H54 (cell line): ENCODE measurements around the gene TLL1.

Experiments
- DNase-seq: peaks from one replicate; pipeline ENCODE4 v3.0.0; 2011; ENCODE audit warnings: low spot score, mixed read lengths; ENCODE audit not compliant: insufficient read length
- FAIRE-seq: peaks from 3 replicates; lab custom pipeline; 2011; peaks lifted over from hg19 to GRCh38; lab: Jason Lieb, UNC
- POLR2A ChIP-seq: IDR thresholded peaks from 2 replicates; pipeline ENCODE4 v1.6.1; 2011; ENCODE audit warnings: low read depth, mild to moderate bottlenecking, low read length

The TLL1 gene

DNA sequence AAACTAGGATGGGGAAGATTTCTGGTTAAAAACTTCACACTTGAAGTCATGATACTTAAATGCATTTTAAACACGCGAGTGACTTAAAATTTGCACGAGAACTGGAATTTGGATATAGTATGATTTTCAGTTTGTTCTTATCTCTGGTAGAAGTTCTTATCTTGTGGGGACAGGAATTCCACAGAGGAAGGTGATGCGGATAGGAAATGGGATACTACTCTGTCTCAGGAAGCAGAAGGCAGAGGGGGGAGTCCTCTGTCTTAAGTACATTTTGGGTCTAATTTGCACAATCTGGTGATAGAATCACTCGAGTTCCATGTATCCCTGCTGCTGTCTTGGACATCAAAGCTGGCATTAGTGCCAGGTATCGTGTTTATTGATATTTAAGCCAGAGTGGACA lies 53.3 kb downstream of the TLL1 start:
- DNase-seq (no peak), FAIRE-seq (no peak)
- TF ChIP-seq POLR2A = no peak

DNA sequence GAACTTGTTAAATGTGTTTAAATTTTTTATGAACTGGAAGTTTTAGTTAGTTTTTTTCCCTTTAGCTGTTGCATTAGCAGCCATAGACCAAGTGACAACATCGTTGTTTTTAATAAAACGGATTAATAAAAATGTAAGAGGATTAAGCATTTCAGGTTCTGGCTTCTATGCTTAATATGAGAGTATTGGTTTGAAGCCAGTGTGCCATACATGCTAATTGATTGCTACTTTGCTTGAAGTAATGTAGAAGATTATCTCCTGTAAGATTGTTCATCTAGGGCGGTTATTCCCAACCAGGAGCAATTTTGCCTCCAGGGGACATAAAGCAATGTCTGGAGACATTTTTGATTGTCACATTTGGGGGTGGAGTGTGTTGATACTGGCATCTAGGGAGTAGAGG lies 54.3 kb downstream of the TLL1 start:
- no peak for TF ChIP-seq POLR2A
- DNase-seq = no peak
- FAIRE-seq = no peak

DNA sequence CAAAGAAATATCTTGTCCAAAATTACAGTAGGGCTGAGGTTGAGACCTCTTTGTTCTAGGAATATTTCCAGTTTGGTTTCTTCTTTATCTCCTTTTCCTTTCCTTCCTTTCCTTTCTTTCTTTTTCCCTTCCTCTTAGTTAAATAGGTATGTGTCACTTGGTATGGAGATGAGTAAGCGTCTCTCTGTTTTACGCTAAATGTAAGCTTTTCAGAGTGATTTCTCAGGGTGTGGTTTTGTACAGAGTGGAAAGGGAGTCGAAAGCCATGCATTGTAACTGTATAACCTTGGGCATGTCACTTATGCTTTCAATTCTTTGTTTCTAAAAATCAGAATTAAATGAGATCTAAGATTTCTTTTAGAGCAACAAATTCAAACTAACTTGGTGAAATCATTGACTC lies 54.8 kb downstream of the TLL1 start:
- FAIRE-seq (no peak), DNase-seq (no peak)
- no peak for TF ChIP-seq POLR2A

DNA sequence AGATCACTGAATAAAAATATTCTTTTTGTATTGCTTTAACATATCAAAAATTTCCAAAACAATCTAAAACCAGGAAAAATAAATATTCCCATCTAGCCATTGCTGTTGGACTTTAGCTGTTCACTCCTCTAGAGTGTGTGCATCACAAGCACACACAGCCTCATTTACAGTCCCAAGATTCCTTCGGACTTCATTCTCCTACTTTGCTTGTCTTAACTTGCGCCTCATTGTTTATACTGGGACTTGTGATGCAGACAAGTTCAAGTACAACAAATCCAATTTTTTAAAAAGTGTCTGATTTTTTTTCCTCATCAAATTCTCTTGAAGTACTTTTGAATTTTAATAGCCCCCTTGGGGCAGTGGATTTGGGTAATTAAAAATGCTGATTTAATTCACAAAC lies 55.6 kb downstream of the TLL1 start:
- FAIRE-seq (no peak), DNase-seq (no peak)
- TF ChIP-seq POLR2A = no peak

DNA sequence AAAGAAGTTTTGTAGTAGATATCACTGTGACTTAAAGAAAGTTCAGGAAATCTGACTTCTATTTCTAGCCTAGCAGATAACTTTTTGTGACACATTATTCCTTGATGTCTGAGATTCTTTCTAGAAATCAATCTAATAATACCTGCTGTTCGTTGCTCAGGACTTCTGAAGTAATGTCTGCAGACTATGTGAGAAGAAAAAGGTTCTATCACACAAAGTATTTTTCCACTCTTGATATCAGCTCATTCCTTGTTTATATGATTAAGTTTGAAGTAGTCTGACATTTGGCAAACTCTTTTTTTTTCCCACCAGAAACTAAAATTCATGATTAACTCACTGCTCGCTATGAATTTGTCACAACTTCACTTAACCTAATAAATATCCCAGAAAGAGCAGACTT lies 56.6 kb downstream of the TLL1 start:
- FAIRE-seq = no peak
- no peak for DNase-seq
- TF ChIP-seq POLR2A = no peak

DNA sequence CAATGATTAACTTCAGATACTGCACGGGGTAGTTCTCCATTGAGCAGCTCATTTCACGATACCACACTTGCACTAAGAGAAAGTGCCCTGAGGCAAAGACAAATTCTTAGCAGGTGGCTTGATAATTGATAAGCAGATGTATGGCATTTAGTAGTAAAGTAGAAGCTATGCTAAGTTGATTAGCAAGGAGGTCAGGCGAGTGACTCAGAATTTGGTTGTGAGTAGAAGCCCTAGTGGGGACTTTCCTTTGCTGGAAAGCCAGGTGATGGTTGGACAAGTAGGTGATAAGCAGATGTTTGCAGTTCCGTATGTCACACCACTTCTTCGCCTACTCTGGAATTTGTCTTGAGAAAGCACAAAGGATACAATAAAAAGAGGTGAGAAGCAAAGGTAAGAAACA lies 58.7 kb downstream of the TLL1 start:
- no peak for FAIRE-seq
- no peak for DNase-seq
- TF ChIP-seq POLR2A = no peak

DNA sequence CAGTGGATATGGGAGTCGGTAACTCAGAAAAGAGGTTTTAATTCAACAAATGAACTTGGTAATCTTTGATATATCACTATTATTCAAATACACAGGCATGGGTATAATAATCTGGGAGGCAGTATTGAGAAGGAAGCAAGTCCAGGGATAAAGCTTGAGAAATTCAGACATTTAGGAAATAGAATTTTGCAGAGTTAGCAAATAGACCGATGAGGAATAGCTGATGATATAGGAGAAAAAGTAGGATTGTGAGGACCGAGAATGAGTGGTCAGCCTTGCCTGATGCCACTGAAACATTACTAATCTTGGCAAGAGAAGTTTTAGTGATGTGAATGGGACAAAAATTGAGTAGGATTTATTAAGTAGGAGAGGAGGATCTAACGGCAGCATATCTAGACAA lies 71.9 kb downstream of the TLL1 start:
- FAIRE-seq = no peak
- DNase-seq = no peak
- no peak for TF ChIP-seq POLR2A

DNA sequence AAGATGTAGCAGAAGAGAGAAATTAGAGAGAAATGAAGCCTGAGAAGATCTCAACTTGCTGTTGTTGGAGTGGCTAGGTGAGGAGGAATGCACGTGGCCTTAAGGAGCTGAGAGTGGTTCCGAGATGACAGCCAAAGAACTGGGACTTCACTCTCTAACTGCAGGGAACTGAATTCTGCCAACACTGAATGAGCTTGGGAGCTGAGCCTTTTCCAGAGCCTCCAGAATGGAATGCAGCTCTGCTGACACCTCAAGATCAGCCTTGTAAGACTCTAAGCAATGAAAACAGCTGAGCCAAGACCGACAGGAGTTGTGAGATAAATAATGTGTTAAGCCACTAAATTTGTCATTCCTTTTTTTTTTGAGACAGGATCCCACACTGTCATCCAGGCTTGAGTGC lies 73.0 kb downstream of the TLL1 start:
- TF ChIP-seq POLR2A = no peak
- FAIRE-seq = no peak
- no peak for DNase-seq

DNA sequence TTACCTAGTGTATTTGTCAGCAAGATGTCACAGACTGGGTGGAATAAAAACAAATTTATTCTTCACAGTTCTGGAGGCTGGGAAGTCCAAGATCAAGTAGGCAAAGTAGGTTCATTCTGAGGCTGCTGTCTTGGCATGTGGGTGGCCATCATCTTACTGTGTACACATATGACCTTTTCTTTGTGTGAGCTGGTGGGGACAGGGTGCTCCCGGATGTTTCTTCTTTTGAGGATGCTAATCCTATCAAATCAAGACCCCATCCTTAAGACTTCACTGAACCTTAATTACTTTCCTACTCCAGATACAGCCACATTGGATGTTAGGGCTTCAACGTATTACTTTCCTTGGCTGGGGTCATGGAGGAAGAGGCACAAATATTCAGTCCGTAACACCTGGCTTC lies 74.0 kb downstream of the TLL1 start:
- FAIRE-seq (no peak), DNase-seq (no peak)

DNA sequence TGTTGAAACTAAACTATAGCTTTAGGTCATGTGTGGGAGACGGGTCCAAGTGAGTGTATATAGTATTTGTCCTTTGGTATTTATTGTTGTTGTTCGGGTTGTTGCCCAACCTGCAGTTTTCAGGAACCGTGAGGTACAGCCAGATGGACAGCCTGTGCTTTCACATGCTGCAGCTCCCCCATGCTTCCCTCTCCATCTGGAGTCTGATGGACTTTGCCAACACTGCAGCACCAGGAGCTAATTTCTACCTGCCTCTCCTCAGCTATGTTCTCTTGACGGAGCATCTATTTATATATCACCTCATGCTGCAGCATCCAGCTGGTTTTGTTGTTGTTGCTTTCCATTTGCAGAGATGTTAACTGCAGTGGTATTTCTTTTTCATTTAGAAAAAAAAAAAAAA lies 80.1 kb downstream of the TLL1 start:
- FAIRE-seq = no peak
- DNase-seq = no peak
- TF ChIP-seq POLR2A = no peak

More for the DNA sequence above, 74.0 kb downstream of the TLL1 start:
- TF ChIP-seq POLR2A = no peak

DNA sequence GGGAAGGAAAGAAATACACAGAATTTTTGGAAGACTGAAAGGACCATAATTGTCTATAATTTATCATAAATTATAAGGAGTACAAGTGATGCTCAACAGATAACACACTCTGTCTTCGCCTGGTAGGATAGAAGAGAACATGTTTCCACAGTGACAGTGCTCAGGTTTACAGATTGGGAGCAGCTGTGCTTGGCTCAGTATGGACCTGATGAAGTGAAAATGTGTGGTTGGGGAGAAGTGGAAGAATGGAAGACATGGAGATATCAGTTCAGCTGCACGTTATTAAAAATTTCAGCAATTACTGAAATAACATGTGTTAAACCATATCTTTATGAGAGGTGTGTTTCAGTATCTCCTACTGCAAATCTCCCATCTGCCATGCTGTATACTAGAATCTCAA lies 90.6 kb downstream of the TLL1 start:
- no peak for TF ChIP-seq POLR2A
- DNase-seq (no peak), FAIRE-seq (no peak)

DNA sequence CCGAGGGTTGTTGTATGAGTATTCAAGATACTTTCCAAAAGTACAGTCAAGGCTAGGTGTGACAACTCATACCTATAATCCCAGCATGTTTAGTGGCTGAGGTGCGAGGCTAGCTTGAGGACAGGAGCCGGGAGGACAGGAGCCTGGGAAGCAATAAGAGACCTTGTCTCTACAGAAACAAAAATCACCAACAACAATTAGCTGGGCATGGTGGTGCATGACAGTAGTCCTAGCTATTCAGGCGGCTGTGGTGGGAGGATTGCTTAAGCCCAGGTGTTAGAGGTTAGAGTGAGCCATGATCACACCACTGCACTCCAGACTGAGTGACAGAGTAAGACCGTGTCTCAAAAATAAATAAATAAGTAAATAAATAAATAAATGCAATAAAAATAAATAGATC lies 91.6 kb downstream of the TLL1 start:
- FAIRE-seq (no peak), DNase-seq (no peak)
- no peak for TF ChIP-seq POLR2A

DNA sequence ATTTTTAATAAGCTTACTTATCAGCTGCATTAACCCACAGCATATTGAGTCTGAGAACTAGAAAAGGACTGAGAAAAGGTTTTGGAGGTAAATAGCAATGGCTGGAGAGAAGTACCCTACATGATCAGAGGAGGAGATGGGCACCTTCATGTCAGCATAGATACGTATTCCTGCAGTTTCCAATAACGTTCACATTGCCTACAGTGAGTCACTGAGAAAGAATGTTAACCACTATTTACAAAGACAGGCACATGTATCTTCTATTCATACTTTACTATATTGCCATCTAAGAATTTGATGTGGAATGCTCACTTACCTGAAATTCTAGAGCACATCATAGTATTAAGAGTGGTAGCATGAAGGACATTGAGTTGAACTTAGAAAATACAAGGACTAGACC lies 92.5 kb downstream of the TLL1 start:
- TF ChIP-seq POLR2A = no peak
- no peak for FAIRE-seq
- no peak for DNase-seq

DNA sequence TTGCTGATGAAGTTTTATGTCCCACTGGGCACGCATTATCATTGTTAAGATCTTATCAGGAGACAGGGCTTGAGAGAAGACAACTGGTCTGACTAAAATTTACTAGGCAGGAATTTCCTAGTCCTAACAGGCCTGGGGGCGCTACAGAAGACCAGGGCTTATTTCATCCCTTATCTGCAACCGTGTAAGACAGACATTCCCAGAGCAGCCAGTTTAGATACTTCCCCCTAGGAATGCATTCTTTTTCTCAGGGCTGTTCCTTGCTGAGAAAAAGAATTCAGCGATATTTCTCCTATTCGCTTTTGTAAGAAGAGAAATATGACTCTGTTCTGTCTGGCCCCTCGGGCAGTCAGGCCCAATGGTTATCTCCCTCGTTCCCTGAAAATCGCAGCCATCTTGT lies 93.8 kb downstream of the TLL1 start:
- TF ChIP-seq POLR2A = no peak
- DNase-seq (no peak), FAIRE-seq (no peak)

DNA sequence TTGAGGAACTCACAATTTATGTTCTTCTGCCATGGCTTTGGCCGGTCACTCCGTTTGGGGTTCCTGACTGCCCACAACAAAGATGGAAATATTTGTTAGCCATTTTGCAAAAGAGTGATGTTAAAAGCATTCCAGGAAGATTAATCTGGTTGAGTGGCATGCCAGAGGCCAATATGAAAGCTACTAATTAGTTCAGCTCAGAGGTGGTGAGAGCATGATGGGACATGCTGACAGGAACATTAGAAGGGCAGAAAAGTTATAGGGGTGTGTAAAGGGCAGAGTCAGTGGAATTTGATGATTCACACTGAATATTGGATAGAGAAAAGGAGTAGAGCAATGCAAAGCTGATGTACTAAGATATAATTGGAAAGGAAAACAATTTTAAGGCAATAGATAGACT lies 94.4 kb downstream of the TLL1 start:
- no peak for FAIRE-seq
- no peak for TF ChIP-seq POLR2A
- no peak for DNase-seq
